ENCODE data around the gene ATG7. TPM values are rescaled to one million over a fixed set of nuclear protein-coding genes. Genes with fewer than 3 reads are reported as not detected.

Gene ATG7
- total and polyA plus RNA-seq, 4 experiments from 2014 or later = 16.9 to 32.8 (median 27.8) TPM

GRCh38 chr3:11310258-11310657, 38.1 kb downstream of the ATG7 start:
- Mint-ChIP-seq H3K4me1 (peaks cover 11 to 23% (median 17%) of the 10 kb centered on the region in 4 donors), H3K9me3 (peaks cover 0 to 3% (median 0%) of the 10 kb centered on the region in 8 donors), H3K36me3 (peaks cover 73 to 74% of the 10 kb centered on the region in 2 donors), H3K27me3 (no peaks in the 10 kb centered on the region), H3K4me3 (no peak overlapping the region), H3K27ac (no peak overlapping the region)
- peaks cover 42% of the 10 kb centered on the region for H3K36me3 ChIP-seq (ENCODE audit: insufficient read depth, low read length)
- no peak overlapping the region for H3K4me3 ChIP-seq (ENCODE audit: low read length in 2 of 2)
- no peaks in the 10 kb centered on the region for H3K9me3 ChIP-seq (ENCODE audit: control insufficient read depth in 1 of 2, low read length in 2 of 2)
- no peak overlapping the region for H3K27ac ChIP-seq (ENCODE audit: low read depth, low read length)
- H3K4me1 ChIP-seq (ENCODE audit: insufficient read depth, low read length) = peaks cover 7% of the 10 kb centered on the region
- CTCF ChIA-PET (ENCODE audit: partially characterized antibody) = no interaction called here
- no peaks in the 10 kb centered on the region for H3K27me3 ChIP-seq (ENCODE audit: insufficient read depth, low read length)
- DNase-seq = no peak
- POLR2A ChIA-PET (ENCODE audit: partially characterized antibody) = no interaction called here
- intact Hi-C loops (cut with micrococcal nuclease) = no loop called here

GRCh38 chr3:11312166-11312565, 40.0 kb downstream of the ATG7 start:
- ChIA-PET CTCF (ENCODE audit: partially characterized antibody) (no interaction called here), POLR2A (ENCODE audit: partially characterized antibody) (no interaction called here)
- no peaks in the 10 kb centered on the region for H3K4me1 ChIP-seq (ENCODE audit: insufficient read depth, low read length)
- peaks cover 0 to 4% (median 0%) of the 10 kb centered on the region in 8 donors for H3K9me3 Mint-ChIP-seq
- H3K27ac Mint-ChIP-seq = peak overlapping the region in 1 of 7 donors; percentile 7
- H3K36me3 Mint-ChIP-seq = peaks cover 72 to 80% of the 10 kb centered on the region in 2 donors
- intact Hi-C loops (cut with micrococcal nuclease) = no loop called here
- DNase-seq = no peak
- no peaks in the 10 kb centered on the region for H3K9me3 ChIP-seq (ENCODE audit: control insufficient read depth in 1 of 2, low read length in 2 of 2)
- H3K4me1 Mint-ChIP-seq = peaks cover 0 to 6% (median 2%) of the 10 kb centered on the region in 4 donors
- H3K27ac ChIP-seq (ENCODE audit: low read depth, low read length) = no peak overlapping the region
- H3K4me3 Mint-ChIP-seq = no peak overlapping the region
- no peaks in the 10 kb centered on the region for H3K27me3 ChIP-seq (ENCODE audit: insufficient read depth, low read length)
- H3K27me3 Mint-ChIP-seq = no peaks in the 10 kb centered on the region
- no peak overlapping the region for H3K4me3 ChIP-seq (ENCODE audit: low read length in 2 of 2)
- H3K36me3 ChIP-seq (ENCODE audit: insufficient read depth, low read length) = peaks cover 41% of the 10 kb centered on the region

- POLR2A ChIA-PET (ENCODE audit: partially characterized antibody) = interaction anchor here (1.3 kb wide), 1 partner anchor 9 kb away, joined by 3 read pairs; no protein-coding TSS in a partner anchor
- Mint-ChIP-seq H3K27ac (no peak overlapping the region), H3K4me3 (no peak overlapping the region), H3K9me3 (peaks cover 0 to 4% (median 0%) of the 10 kb centered on the region in 8 donors), H3K36me3 (peaks cover 73 to 86% of the 10 kb centered on the region in 2 donors), H3K4me1 (peaks cover 0 to 2% (median 0%) of the 10 kb centered on the region in 4 donors), H3K27me3 (no peaks in the 10 kb centered on the region)
- H3K4me1 ChIP-seq (ENCODE audit: insufficient read depth, low read length) = no peaks in the 10 kb centered on the region
- peaks cover 37% of the 10 kb centered on the region for H3K36me3 ChIP-seq (ENCODE audit: insufficient read depth, low read length)
- no peak overlapping the region for H3K4me3 ChIP-seq (ENCODE audit: low read length in 2 of 2)
- no peaks in the 10 kb centered on the region for H3K27me3 ChIP-seq (ENCODE audit: insufficient read depth, low read length)
- no peaks in the 10 kb centered on the region for H3K9me3 ChIP-seq (ENCODE audit: control insufficient read depth in 1 of 2, low read length in 2 of 2)
- no peak for DNase-seq
- H3K27ac ChIP-seq (ENCODE audit: low read depth, low read length) = no peak overlapping the region
- intact Hi-C loops (cut with micrococcal nuclease) = no loop called here
- CTCF ChIA-PET (ENCODE audit: partially characterized antibody) = no interaction called here
Measured at GRCh38 chr3:11317300-11317699, 45.1 kb downstream of the ATG7 start.

GRCh38 chr3:11322931-11323330, 50.7 kb downstream of the ATG7 start:
- no peak for DNase-seq
- no peaks in the 10 kb centered on the region for H3K9me3 ChIP-seq (ENCODE audit: control insufficient read depth in 1 of 2, low read length in 2 of 2)
- intact Hi-C loops (cut with micrococcal nuclease) = no loop called here
- no peak overlapping the region for H3K4me3 ChIP-seq (ENCODE audit: low read length in 2 of 2)
- H3K36me3 ChIP-seq (ENCODE audit: insufficient read depth, low read length) = peaks cover 34% of the 10 kb centered on the region
- CTCF ChIA-PET (ENCODE audit: partially characterized antibody) = interaction anchor here (1.0 to 1.2 kb wide), 2 partner anchors 13 to 87 kb away, joined by 3 to 4 read pairs; no protein-coding TSS in a partner anchor
- POLR2A ChIA-PET (ENCODE audit: partially characterized antibody) = interaction anchor here (0.6 kb wide), 1 partner anchor 180 kb away, joined by 3 read pairs; no protein-coding TSS in a partner anchor
- H3K27me3 Mint-ChIP-seq = no peaks in the 10 kb centered on the region
- no peak overlapping the region for H3K27ac ChIP-seq (ENCODE audit: low read depth, low read length)
- H3K36me3 Mint-ChIP-seq = peaks cover 54 to 69% of the 10 kb centered on the region in 2 donors
- H3K27me3 ChIP-seq (ENCODE audit: insufficient read depth, low read length) = no peaks in the 10 kb centered on the region
- no peaks in the 10 kb centered on the region for H3K4me1 ChIP-seq (ENCODE audit: insufficient read depth, low read length)
- peaks cover 0 to 2% (median 0%) of the 10 kb centered on the region in 4 donors for H3K4me1 Mint-ChIP-seq
- H3K4me3 Mint-ChIP-seq = no peak overlapping the region
- H3K27ac Mint-ChIP-seq = peak overlapping the region in 2 of 7 donors; percentile 11 to 54
- H3K9me3 Mint-ChIP-seq = no peaks in the 10 kb centered on the region

GRCh38 chr3:11323813-11324212, 51.6 kb downstream of the ATG7 start:
- no peak overlapping the region for H3K4me3 ChIP-seq (ENCODE audit: low read length in 2 of 2)
- H3K4me3 Mint-ChIP-seq = no peak overlapping the region
- H3K4me1 Mint-ChIP-seq = peaks cover 0 to 2% (median 0%) of the 10 kb centered on the region in 4 donors
- POLR2A ChIA-PET (ENCODE audit: partially characterized antibody) = no interaction called here
- H3K4me1 ChIP-seq (ENCODE audit: insufficient read depth, low read length) = no peaks in the 10 kb centered on the region
- intact Hi-C loops (cut with micrococcal nuclease) = no loop called here
- no peaks in the 10 kb centered on the region for H3K27me3 ChIP-seq (ENCODE audit: insufficient read depth, low read length)
- no peak for DNase-seq
- no peaks in the 10 kb centered on the region for H3K9me3 Mint-ChIP-seq
- H3K36me3 ChIP-seq (ENCODE audit: insufficient read depth, low read length) = peaks cover 26% of the 10 kb centered on the region
- H3K27ac Mint-ChIP-seq = peak overlapping the region in 1 of 7 donors; percentile 17
- H3K27ac ChIP-seq (ENCODE audit: low read depth, low read length) = no peak overlapping the region
- no peaks in the 10 kb centered on the region for H3K27me3 Mint-ChIP-seq
- H3K36me3 Mint-ChIP-seq = peaks cover 45 to 60% of the 10 kb centered on the region in 2 donors
- CTCF ChIA-PET (ENCODE audit: partially characterized antibody) = interaction anchor here (1.6 kb wide), 1 partner anchor 11 kb away, joined by 5 read pairs; no protein-coding TSS in a partner anchor
- no peaks in the 10 kb centered on the region for H3K9me3 ChIP-seq (ENCODE audit: control insufficient read depth in 1 of 2, low read length in 2 of 2)

GRCh38 chr3:11327619-11328018, 55.4 kb downstream of the ATG7 start:
- Histone ChIP-seq H3K27ac (ENCODE audit: low read depth, low read length) (no peak overlapping the region), H3K4me1 (ENCODE audit: insufficient read depth, low read length) (no peaks in the 10 kb centered on the region), H3K4me3 (ENCODE audit: low read length in 2 of 2) (no peak overlapping the region), H3K36me3 (ENCODE audit: insufficient read depth, low read length) (peaks cover 4% of the 10 kb centered on the region), H3K9me3 (ENCODE audit: control insufficient read depth in 1 of 2, low read length in 2 of 2) (no peaks in the 10 kb centered on the region), H3K27me3 (ENCODE audit: insufficient read depth, low read length) (no peaks in the 10 kb centered on the region)
- intact Hi-C loops (cut with micrococcal nuclease) = no loop called here
- ChIA-PET CTCF (ENCODE audit: partially characterized antibody) (interaction anchor here (1.1 kb wide), 1 partner anchor 9 kb away, joined by 3 read pairs; no protein-coding TSS in a partner anchor), POLR2A (ENCODE audit: partially characterized antibody) (no interaction called here)
- peak overlapping the region in 2 of 7 donors; percentile 25 to 49 for H3K27ac Mint-ChIP-seq
- H3K4me1 Mint-ChIP-seq = no peaks in the 10 kb centered on the region
- no peak for DNase-seq
- H3K27me3 Mint-ChIP-seq = no peaks in the 10 kb centered on the region
- H3K9me3 Mint-ChIP-seq = no peaks in the 10 kb centered on the region
- peaks cover 24 to 53% of the 10 kb centered on the region in 2 donors for H3K36me3 Mint-ChIP-seq
- no peak overlapping the region for H3K4me3 Mint-ChIP-seq

GRCh38 chr3:11328196-11328945, 56.2 kb downstream of the ATG7 start:
- Histone ChIP-seq H3K36me3 (ENCODE audit: insufficient read depth, low read length) (peaks cover 5% of the 10 kb centered on the region), H3K4me3 (ENCODE audit: low read length in 2 of 2) (no peak overlapping the region), H3K9me3 (ENCODE audit: control insufficient read depth in 1 of 2, low read length in 2 of 2) (no peaks in the 10 kb centered on the region), H3K4me1 (ENCODE audit: insufficient read depth, low read length) (no peaks in the 10 kb centered on the region), H3K27ac (ENCODE audit: low read depth, low read length) (no peak overlapping the region), H3K27me3 (ENCODE audit: insufficient read depth, low read length) (no peaks in the 10 kb centered on the region)
- Mint-ChIP-seq H3K27me3 (no peaks in the 10 kb centered on the region), H3K4me1 (no peaks in the 10 kb centered on the region), H3K36me3 (peaks cover 23 to 51% of the 10 kb centered on the region in 2 donors), H3K9me3 (no peaks in the 10 kb centered on the region), H3K27ac (no peak overlapping the region), H3K4me3 (no peak overlapping the region)
- intact Hi-C loops (cut with micrococcal nuclease) = no loop called here
- ChIA-PET POLR2A (ENCODE audit: partially characterized antibody) (no interaction called here), CTCF (ENCODE audit: partially characterized antibody) (interaction anchor here (1.1 kb wide), 1 partner anchor 8 kb away, joined by 3 read pairs; no protein-coding TSS in a partner anchor)
- no peak for DNase-seq
